CD4-positive, alpha-beta T cell (primary cell): Measurements from ENCODE around the gene SNAP23. TPM values are rescaled to one million over a fixed set of nuclear protein-coding genes. Genes with fewer than 3 reads are reported as not detected.
A peak's percentile ranks its signal among the peaks of the same experiment; 100 is the strongest.

ENCODE experiments used
- ATAC-seq: fragments of 200-7000 bp; cut with Tn5 transposase; one replicate; pipeline ENCODE4 v1.10.0; 2022; ENCODE audit warnings: mild to moderate bottlenecking; ENCODE audit not compliant: poor library complexity
- CTCF ChIA-PET: fragments of 350-600 bp; sonication (Branson Sonifier 250); formaldehyde crosslinking; loops from one replicate; lab custom pipeline; 2021; ENCODE audit warnings: antibody characterized with exemption, inconsistent platforms; lab: Charles Lee
- POLR2A ChIA-PET: fragments of 350-600 bp; sonication (Branson Sonifier 250); formaldehyde crosslinking; loops from one replicate; lab custom pipeline; 2021; ENCODE audit warnings: antibody characterized with exemption, inconsistent platforms; lab: Charles Lee
- DNase-seq, 14 experiments: peaks; one replicate each; pipeline ENCODE4 v3.0.0-alpha.2; 2013 to 2020; ENCODE audit warnings: mixed read lengths in 2 of 14
- H3K27ac ChIP-seq, 2 donors: one replicate each; pipeline versions ENCODE4 v1.5.1 to v1.7.0; 2013; ENCODE audit warnings: low read length in 2 of 2, low read depth in 1 of 2, mild to moderate bottlenecking in 1 of 2
- H3K27me3 ChIP-seq, 2 experiments: 1 replicate in 1 of 2; 2 replicates in 1 of 2; pipeline versions ENCODE4 v1.6.1 to v1.7.0; 2013; ENCODE audit warnings: low read length in 2 of 2, control low read depth in 1 of 2, mild to moderate bottlenecking in 1 of 2, moderate library complexity in 1 of 2; ENCODE audit not compliant: insufficient read depth in 2 of 2, control insufficient read depth in 1 of 2
- H3K36me3 ChIP-seq: one replicate; pipeline ENCODE4 v1.6.1; 2013; ENCODE audit warnings: low read length, control low read depth; ENCODE audit not compliant: insufficient read depth
- H3K4me1 ChIP-seq: one replicate; pipeline ENCODE4 v1.6.1; 2013; ENCODE audit warnings: low read length, control low read depth; ENCODE audit not compliant: insufficient read depth
- H3K4me3 ChIP-seq: one replicate; pipeline ENCODE4 v1.5.1; 2013; ENCODE audit warnings: mild to moderate bottlenecking, low read length, moderate library complexity
- H3K9me3 ChIP-seq, 2 experiments: 1 replicate in 1 of 2; 2 replicates in 1 of 2; pipeline versions ENCODE4 v1.6.1 to v1.7.0; 2013; ENCODE audit warnings: low read length in 2 of 2, mild to moderate bottlenecking in 2 of 2, control low read depth in 1 of 2, moderate library complexity in 1 of 2; ENCODE audit not compliant: control insufficient read depth in 1 of 2, insufficient read depth in 1 of 2
- H3K27ac Mint-ChIP-seq: one replicate; pipeline ENCODE4 v1.8.0; 2020; ENCODE audit warnings: mixed read lengths
- H3K27me3 Mint-ChIP-seq: one replicate; pipeline ENCODE4 v1.8.0; 2021; ENCODE audit warnings: mixed read lengths
- H3K36me3 Mint-ChIP-seq: one replicate; pipeline ENCODE4 v1.8.0; 2021; ENCODE audit warnings: low read depth, mixed read lengths
- H3K4me1 Mint-ChIP-seq: one replicate; pipeline ENCODE4 v1.8.0; 2021; ENCODE audit warnings: low read depth, mixed read lengths
- H3K4me3 Mint-ChIP-seq: one replicate; pipeline ENCODE4 v1.8.0; 2020; ENCODE audit warnings: mild to moderate bottlenecking, mixed read lengths
- H3K9me3 Mint-ChIP-seq: one replicate; pipeline ENCODE4 v1.8.0; 2020; ENCODE audit warnings: mixed read lengths
- intact Hi-C, 2 experiments: fragments of 100-400 bp; cut with DNase I in 1 of 2; cut with micrococcal nuclease in 1 of 2; formaldehyde crosslinking; loops; one replicate each; pipeline versions ENCODE4 v1.15.1 to v1.9.0; 2023 to 2025; cut with DNase I, micrococcal nuclease
- total RNA-seq, 174 experiments: library from RNA in 2 of 174; stranded (reverse) in 2 of 174; gene quantifications; one replicate each; pipeline ENCODE4 v1.2.3 and lab custom pipeline; 2021 to 2026
- TF ChIP-seq, protein P1 (sequence below): fragments of 200-600 bp; IDR thresholded peaks from one replicate; pipeline ENCODE4 v1.8.0; 2022; ENCODE audit warnings: antibody characterized with exemption, mild to moderate bottlenecking

The SNAP23 gene
- total RNA-seq, 2 experiments from 2014 or later: 37.4 to 40.1 TPM

DNA sequence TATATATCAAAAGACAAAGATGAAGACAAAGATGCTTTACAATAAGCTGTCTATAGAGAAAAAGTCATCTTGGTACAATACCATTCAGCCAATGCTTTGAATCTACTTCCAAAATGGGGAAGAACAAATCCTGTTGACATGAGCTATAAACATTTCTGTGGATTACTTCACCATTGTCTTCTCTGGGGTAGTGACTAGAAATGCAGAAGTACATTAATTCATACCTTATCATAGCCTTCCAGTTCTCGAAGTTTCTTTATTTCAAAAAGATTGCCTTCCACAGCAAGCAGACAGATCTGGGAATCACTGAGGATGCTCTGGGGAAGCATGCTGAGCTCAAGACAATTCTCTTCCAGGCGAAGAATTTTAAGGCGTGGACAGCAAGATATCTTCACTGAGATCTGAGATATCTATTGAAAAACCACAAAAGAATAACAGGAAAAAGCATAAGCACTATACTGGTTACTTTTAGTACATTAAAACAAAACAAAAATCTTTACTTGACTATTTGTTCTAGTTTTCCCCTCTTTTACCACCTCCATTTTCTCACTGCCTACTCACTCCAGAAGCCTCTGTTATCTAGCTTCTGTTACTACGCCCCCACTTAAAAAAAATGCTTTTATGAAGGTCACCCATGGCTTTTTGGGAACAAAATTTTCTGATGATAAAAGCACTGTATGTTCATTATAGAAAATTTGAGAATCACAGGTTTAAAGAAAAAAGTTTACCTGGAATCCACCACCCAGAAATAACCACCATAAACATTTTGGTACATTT lies 49.6 kb downstream of the SNAP23 start:
- H3K4me1 Mint-ChIP-seq: peaks cover 49% of the 10 kb centered on the region
- ChIA-PET POLR2A (interaction anchor here (1.1 to 1.9 kb wide), 2 partner anchors 10 to 50 kb away, joined by 3 to 5 read pairs; partner anchors contain the start of gene SNAP23), CTCF (interaction anchor here (0.7 to 1.0 kb wide), 2 partner anchors 23 to 36 kb away, joined by 3 read pairs; no protein-coding TSS in a partner anchor)
- no peaks in the 10 kb centered on the region for H3K9me3 ChIP-seq
- ATAC-seq (no peak), DNase-seq (peak in 1 of 14 experiments; percentile 8)
- peaks cover 21% of the 10 kb centered on the region for H3K36me3 ChIP-seq
- peak overlapping the region; percentile 15 for H3K27ac Mint-ChIP-seq
- no peak overlapping the region for H3K4me3 ChIP-seq
- H3K4me1 ChIP-seq: peaks cover 21% of the 10 kb centered on the region
- H3K36me3 Mint-ChIP-seq: peaks cover 63% of the 10 kb centered on the region
- intact Hi-C loops: loop anchor here in 1 of 2 experiments (5.0 kb wide), 1 partner anchor 107 kb away; no protein-coding TSS in a partner anchor
- no peak overlapping the region for H3K4me3 Mint-ChIP-seq
- peak overlapping the region in 1 of 2 donors; percentile 5 for H3K27ac ChIP-seq
- H3K27me3 Mint-ChIP-seq: no peaks in the 10 kb centered on the region
- TF ChIP-seq, protein P1, sequence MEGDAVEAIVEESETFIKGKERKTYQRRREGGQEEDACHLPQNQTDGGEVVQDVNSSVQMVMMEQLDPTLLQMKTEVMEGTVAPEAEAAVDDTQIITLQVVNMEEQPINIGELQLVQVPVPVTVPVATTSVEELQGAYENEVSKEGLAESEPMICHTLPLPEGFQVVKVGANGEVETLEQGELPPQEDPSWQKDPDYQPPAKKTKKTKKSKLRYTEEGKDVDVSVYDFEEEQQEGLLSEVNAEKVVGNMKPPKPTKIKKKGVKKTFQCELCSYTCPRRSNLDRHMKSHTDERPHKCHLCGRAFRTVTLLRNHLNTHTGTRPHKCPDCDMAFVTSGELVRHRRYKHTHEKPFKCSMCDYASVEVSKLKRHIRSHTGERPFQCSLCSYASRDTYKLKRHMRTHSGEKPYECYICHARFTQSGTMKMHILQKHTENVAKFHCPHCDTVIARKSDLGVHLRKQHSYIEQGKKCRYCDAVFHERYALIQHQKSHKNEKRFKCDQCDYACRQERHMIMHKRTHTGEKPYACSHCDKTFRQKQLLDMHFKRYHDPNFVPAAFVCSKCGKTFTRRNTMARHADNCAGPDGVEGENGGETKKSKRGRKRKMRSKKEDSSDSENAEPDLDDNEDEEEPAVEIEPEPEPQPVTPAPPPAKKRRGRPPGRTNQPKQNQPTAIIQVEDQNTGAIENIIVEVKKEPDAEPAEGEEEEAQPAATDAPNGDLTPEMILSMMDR: no peak
- no peaks in the 10 kb centered on the region for H3K27me3 ChIP-seq
- no peaks in the 10 kb centered on the region for H3K9me3 Mint-ChIP-seq

DNA sequence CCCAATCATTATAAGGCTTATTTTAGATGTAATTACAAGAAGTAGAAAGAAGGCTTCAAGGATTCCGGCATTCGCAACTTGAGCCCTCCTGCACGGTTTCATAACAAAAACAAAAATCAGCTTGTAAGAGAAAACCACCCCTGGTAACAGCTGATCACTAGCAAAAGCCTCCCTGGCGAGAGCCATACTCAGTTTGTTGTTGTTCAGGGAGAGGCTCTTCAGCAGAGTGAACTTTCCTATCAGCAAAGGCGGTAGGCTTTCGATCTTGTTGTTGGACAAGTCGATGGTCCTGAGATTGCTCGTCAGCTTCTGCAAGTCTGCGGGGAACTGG lies 52.4 kb downstream of the SNAP23 start:
- Histone ChIP-seq H3K36me3 (peaks cover 26% of the 10 kb centered on the region), H3K27ac (peak overlapping the region; percentile 76 to 84), H3K4me1 (peaks cover 28% of the 10 kb centered on the region), H3K4me3 (peak overlapping the region; percentile 96), H3K9me3 (no peaks in the 10 kb centered on the region), H3K27me3 (no peaks in the 10 kb centered on the region)
- Mint-ChIP-seq H3K27ac (peak overlapping the region; percentile 92), H3K36me3 (peaks cover 50% of the 10 kb centered on the region), H3K4me1 (peaks cover 62% of the 10 kb centered on the region), H3K9me3 (no peaks in the 10 kb centered on the region), H3K4me3 (peak overlapping the region; percentile 91), H3K27me3 (no peaks in the 10 kb centered on the region)
- ATAC-seq (peak; percentile 1), DNase-seq (peak in 1 of 14 experiments; percentile 1)
- intact Hi-C loops: loop anchor here (1.0 to 5.0 kb wide), 3 partner anchors 27 to 104 kb away; partner anchors contain the start of genes STARD9 (in 1 of the 2) and ZNF106 (in 1 of the 2)
- ChIA-PET CTCF (interaction anchor here (1.0 to 1.1 kb wide), 2 partner anchors 45 to 379 kb away, joined by 3 read pairs; no protein-coding TSS in a partner anchor), POLR2A (interaction anchor here (0.7 to 3.3 kb wide), 13 partner anchors 9 to 558 kb away, joined by 3 to 29 read pairs (median 5); partner anchors contain the start of genes GANC, SNAP23, STARD9 and TMEM87A)
- TF ChIP-seq, protein P1: no peak

DNA sequence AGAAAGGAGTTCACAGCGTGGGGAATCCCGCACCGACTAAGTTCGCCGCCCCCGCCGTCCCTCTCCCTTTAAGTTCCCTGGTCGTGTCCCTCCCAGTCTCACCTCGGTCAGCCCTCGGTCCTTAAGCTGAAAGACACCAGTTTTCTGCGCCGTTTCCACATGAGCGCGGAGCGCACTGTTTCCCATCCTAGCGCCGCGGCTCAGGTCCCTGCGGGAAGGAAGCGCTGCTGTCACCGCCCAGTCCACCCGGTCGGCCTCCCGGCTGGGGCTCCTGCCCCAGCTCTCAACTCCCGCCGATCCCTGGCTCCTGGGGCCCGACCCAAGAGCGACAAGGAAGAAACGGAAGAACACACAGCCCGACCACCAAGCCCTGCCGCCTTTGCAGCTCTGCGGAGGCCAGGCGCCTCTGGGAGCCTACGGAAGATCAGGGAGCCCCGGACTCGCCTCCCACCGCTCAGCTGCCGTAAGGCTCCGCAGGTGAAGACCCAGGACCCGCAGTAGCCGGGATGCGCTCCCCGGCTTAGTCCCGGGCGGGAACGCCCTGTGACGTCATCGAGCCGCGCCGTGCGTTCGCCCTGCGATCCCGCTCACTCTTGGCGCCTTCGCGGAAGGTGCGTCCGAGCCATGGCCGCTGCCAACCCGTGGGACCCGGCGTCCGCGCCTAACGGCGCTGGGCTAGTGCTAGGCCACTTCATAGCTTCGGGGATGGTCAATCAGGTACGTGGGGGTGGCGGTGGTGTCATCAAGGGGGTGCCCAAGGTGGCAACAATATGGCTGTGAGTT lies 53.0 kb downstream of the SNAP23 start, which contains the start of the genes HAUS2 and LRRC57:
Gene HAUS2 (plus strand): TSS at position 590 of the 783 bp plus-strand sequence. CDS start 35 bp downstream, at position 625.
Gene LRRC57 (minus strand): TSS at position 545 of the 783 bp plus-strand sequence. CDS start 359 bp downstream, at position 186.
- Mint-ChIP-seq H3K27me3 (no peaks in the 10 kb centered on the region), H3K27ac (peak within 1 kb of the TSS; percentile 92), H3K4me1 (peaks cover 64% of the 10 kb centered on the region), H3K4me3 (peak within 1 kb of the TSS; percentile 91), H3K9me3 (no peaks in the 10 kb centered on the region), H3K36me3 (peaks cover 49% of the 10 kb centered on the region)
- CTCF ChIA-PET: interaction anchor here (1.0 to 1.2 kb wide), 3 partner anchors 27 to 378 kb away, joined by 3 to 5 read pairs (median 3); partner anchors contain the start of gene STARD9
- intact Hi-C loops: loop anchor here (1.0 to 5.0 kb wide), 4 partner anchors 27 to 104 kb away; partner anchors contain the start of genes ZNF106 (in 2 of the 2) and STARD9 (in 1 of the 2)
- Histone ChIP-seq H3K4me3 (peak within 1 kb of the TSS; percentile 96), H3K4me1 (peaks cover 28% of the 10 kb centered on the region), H3K36me3 (peaks cover 24% of the 10 kb centered on the region), H3K27ac (peak within 1 kb of the TSS; percentile 76 to 84), H3K27me3 (no peaks in the 10 kb centered on the region), H3K9me3 (no peaks in the 10 kb centered on the region)
- TF ChIP-seq, protein P1: no peak
- POLR2A ChIA-PET: interaction anchor here (0.7 to 3.3 kb wide), 14 partner anchors 9 to 558 kb away, joined by 3 to 29 read pairs (median 4); partner anchors contain the start of genes GANC, SNAP23, STARD9 and TMEM87A
- peak; percentile 72 to 93 (median 83) for DNase-seq
- ATAC-seq: peak; percentile 78
